Colonic mucosa (tissue), 4 donors: ENCODE data around the gene RNF115. TPM values are rescaled to one million over a fixed set of nuclear protein-coding genes. Genes with fewer than 3 reads are reported as not detected.

Experiments used
- DNase-seq: peaks from one replicate; pipeline ENCODE4 v3.0.0-alpha.2; 2020
- H3K27ac ChIP-seq: fragments of 200-600 bp; one replicate; pipeline ENCODE4 v1.8.0; 2021
- H3K27me3 ChIP-seq: fragments of 200-600 bp; one replicate; pipeline ENCODE4 v1.8.0; 2021
- H3K36me3 ChIP-seq: fragments of 200-600 bp; one replicate; pipeline ENCODE4 v1.8.0; 2021
- H3K4me1 ChIP-seq: fragments of 200-600 bp; one replicate; pipeline ENCODE4 v1.8.0; 2021; ENCODE audit warnings: mild to moderate bottlenecking
- H3K4me3 ChIP-seq: fragments of 200-600 bp; one replicate; pipeline ENCODE4 v1.8.0; 2021
- H3K9ac ChIP-seq, 2 donors: one replicate each; pipeline ENCODE4 v1.7.0; 2013; ENCODE audit warnings: control low read depth in 2 of 2, low read depth in 2 of 2, low read length in 2 of 2
- H3K9me3 ChIP-seq: fragments of 200-600 bp; one replicate; pipeline ENCODE4 v1.8.0; 2021
- CTCF ChIP-seq: fragments of 200-600 bp; IDR thresholded peaks from one replicate; pipeline ENCODE4 v1.8.0; 2022; ENCODE audit warnings: antibody characterized with exemption, mild to moderate bottlenecking
- intact Hi-C: fragments of 100-400 bp; cut with DNase I; formaldehyde crosslinking; loops from one replicate; pipeline ENCODE4 v1.14.1; 2022
- total RNA-seq, 2 donors: library from RNA; stranded (reverse); fragmentation: NEBNext Ultra II Directional in 1 of 2; extraction: Animal tissue kit (Norgen Biotek cat#: 25700) in 1 of 2; gene quantifications; one replicate each; pipeline ENCODE4 v1.2.1, GENCODE V29; 2021
- donor health status: healthy.
- donor health status: DM: no; HTN: no; CAD: no.
- donor health status: DM: no; HTN: no; CAD: no.

RNF115 gene
- total RNA-seq, 2 donors from 2014 or later = 6.4 to 6.9 TPM

GRCh38 chr1:145849356-145850160 lies 25.7 kb upstream of the RNF115 start:
- no peak for DNase-seq
- intact Hi-C loops = loop anchor here (5.0 to 10.0 kb wide), 2 partner anchors 65 to 163 kb away; partner anchors contain the start of genes ITGA10 and PEX11B
- no peaks in the 10 kb centered on the region for H3K9me3 ChIP-seq
- H3K36me3 ChIP-seq = no peaks in the 10 kb centered on the region
- no peaks in the 10 kb centered on the region for H3K27me3 ChIP-seq
- peaks cover 10% of the 10 kb centered on the region for H3K4me1 ChIP-seq
- no peak overlapping the region for H3K4me3 ChIP-seq
- TF ChIP-seq CTCF = no peak
- no peak overlapping the region for H3K27ac ChIP-seq
- no peak overlapping the region for H3K9ac ChIP-seq

- no peak for TF ChIP-seq CTCF
- Histone ChIP-seq H3K36me3 (no peaks in the 10 kb centered on the region), H3K4me1 (peaks cover 10% of the 10 kb centered on the region), H3K27me3 (no peaks in the 10 kb centered on the region), H3K27ac (no peak overlapping the region), H3K9me3 (no peaks in the 10 kb centered on the region), H3K4me3 (no peak overlapping the region), H3K9ac (no peak overlapping the region)
- intact Hi-C loops = loop anchor here (5.0 to 10.0 kb wide), 2 partner anchors 67 to 164 kb away; partner anchors contain the start of genes ITGA10 and PEX11B
- no peak for DNase-seq
These were observed 23.9 kb upstream of the RNF115 start for GRCh38 chr1:145847827-145848226.

- Histone ChIP-seq H3K4me3 (peak overlapping the region; percentile 43), H3K27ac (peak overlapping the region; percentile 10), H3K27me3 (no peaks in the 10 kb centered on the region), H3K36me3 (no peaks in the 10 kb centered on the region), H3K9ac (peak overlapping the region; percentile 76 to 84), H3K4me1 (peaks cover 10% of the 10 kb centered on the region), H3K9me3 (no peaks in the 10 kb centered on the region)
- intact Hi-C loops = loop anchor here (5.0 to 10.0 kb wide), 2 partner anchors 69 to 166 kb away; partner anchors contain the start of genes ITGA10 and PEX11B
- peak; percentile 47 for TF ChIP-seq CTCF
- peak; percentile 23 for DNase-seq
These were observed 22.3 kb upstream of the RNF115 start for GRCh38 chr1:145846201-145846612.

- H3K9ac ChIP-seq = peak within 1 kb of the TSS; percentile 76 to 84
- peak within 1 kb of the TSS; percentile 10 for H3K27ac ChIP-seq
These were observed 21.7 kb upstream of the RNF115 start, which contains the start of gene NUDT17 for GRCh38 chr1:145845514-145846161. Gene NUDT17 (plus strand): TSS chr1:145845630. CDS start chr1:145845641, 11 bp downstream.

More at GRCh38 chr1:145845514-145846161, 21.7 kb upstream of the RNF115 start, which contains the start of gene NUDT17:
- DNase-seq = peak; percentile 80
- no peaks in the 10 kb centered on the region for H3K27me3 ChIP-seq
- intact Hi-C loops = loop anchor here (5.0 to 10.0 kb wide), 2 partner anchors 69 to 167 kb away; partner anchors contain the start of genes ITGA10 and PEX11B
- peak within 1 kb of the TSS; percentile 43 for H3K4me3 ChIP-seq
- peaks cover 10% of the 10 kb centered on the region for H3K4me1 ChIP-seq
- peaks cover 3% of the 10 kb centered on the region for H3K36me3 ChIP-seq
- TF ChIP-seq CTCF = peak; percentile 97
- H3K9me3 ChIP-seq = no peaks in the 10 kb centered on the region
